Upper lobe of left lung (tissue), 6 donors: ENCODE results near the gene EXOSC1. TPM values are rescaled to one million over a fixed set of nuclear protein-coding genes. Genes with fewer than 3 reads are reported as not detected.

Source experiments
- ATAC-seq, 2 donors: fragments of 200-7000 bp; cut with Tn5 transposase; one replicate each; pipeline ENCODE4 v1.9.1; 2022; ENCODE audit warnings: mild to moderate bottlenecking in 2 of 2, moderate library complexity in 2 of 2; ENCODE audit not compliant: low FRiP score in 2 of 2
- DNase-seq, 2 donors: peaks; one replicate each; pipeline ENCODE4 v3.0.0-alpha.2; 2019 to 2020
- H3K27ac ChIP-seq, 4 donors: fragments of 200-600 bp; sonication (generic); one replicate each; pipeline ENCODE4 v1.5.1; 2016 to 2019
- H3K27me3 ChIP-seq, 4 donors: fragments of 200-600 bp; sonication (generic); one replicate each; pipeline ENCODE4 v1.5.1; 2017 to 2019
- H3K36me3 ChIP-seq, 4 donors: fragments of 200-600 bp; sonication (generic); one replicate each; pipeline ENCODE4 v1.5.1; 2016 to 2019
- H3K4me1 ChIP-seq, 4 donors: fragments of 200-600 bp; sonication (generic); one replicate each; pipeline ENCODE4 v1.5.1; 2018 to 2019
- H3K4me3 ChIP-seq, 4 donors: fragments of 200-600 bp; sonication (generic); one replicate each; pipeline ENCODE4 v1.5.1; 2017 to 2019; ENCODE audit warnings: mild to moderate bottlenecking in 2 of 4, moderate library complexity in 1 of 4
- H3K9me3 ChIP-seq, 4 donors: fragments of 200-600 bp; sonication (generic); one replicate each; pipeline ENCODE4 v1.5.1; 2018 to 2019
- CTCF ChIP-seq, 6 experiments: fragments of 450-650 bp in 4 of 6; fragments of 200-600 bp in 2 of 6; sonication (generic) in 2 of 6; IDR thresholded peaks; one replicate each; pipeline ENCODE4 v1.5.1; 2016 to 2019; ENCODE audit warnings: antibody characterized with exemption in 6 of 6
- EP300 ChIP-seq, 4 donors: sonication (generic); formaldehyde crosslinking; IDR thresholded peaks; one replicate each; pipeline ENCODE4 v1.5.1; 2017; ENCODE audit warnings: antibody characterized with exemption in 4 of 4, control low read depth in 2 of 4
- POLR2A ChIP-seq, 4 donors: fragments of 450-650 bp; IDR thresholded peaks; one replicate each; pipeline ENCODE4 v1.5.1; 2016 to 2017; ENCODE audit warnings: antibody characterized with exemption in 4 of 4, mild to moderate bottlenecking in 2 of 4
- POLR2AphosphoS5 ChIP-seq, 2 donors: sonication (generic); formaldehyde crosslinking; IDR thresholded peaks; one replicate each; pipeline ENCODE4 v1.5.1; 2017; ENCODE audit warnings: antibody characterized with exemption in 2 of 2
- WGBS, 2 donors: methylation state at CpG; one replicate each; pipeline ENCODE4 v1.1.5; 2017 to 2018; 5-methylcytosine and 5-hydroxymethylcytosine counted together
- total RNA-seq, 6 donors: library from RNA; depleted of rRNA in 4 of 6; stranded (reverse); fragments of >200 nt in 4 of 6; gene quantifications; one replicate each; pipeline versions ENCODE4 v1.1.0 to v1.2.1, GENCODE V29; 2016 to 2021
- donor health status: DM: no; HTN: no; CAD: no; lungs with moderate emphysema.
- donor health status: DM: no; HTN: yes; CAD: no; lungs with severe emphysema.

EXOSC1 gene
- total RNA-seq, 6 donors from 2014 or later = 19.5 to 30.4 (median 28.1) TPM

- TF ChIP-seq CTCF (IDR thresholded peaks at IDR 0.05) (no peak), EP300 (IDR thresholded peaks at IDR 0.05) (no peak), POLR2AphosphoS5 (IDR thresholded peaks at IDR 0.05) (no peak), POLR2A (IDR thresholded peaks at IDR 0.05) (no peak)
- 88 to 100% methylated on average over 1 of the region's 1 CpG for WGBS, 2 donors
- Histone ChIP-seq H3K4me1 (peaks cover 16 to 25% (median 20%) of the 10 kb centered on the region in 4 donors), H3K4me3 (no peak overlapping the region), H3K27ac (no peak overlapping the region), H3K27me3 (no peaks in the 10 kb centered on the region), H3K9me3 (no peaks in the 10 kb centered on the region), H3K36me3 (peaks cover 15 to 51% (median 38%) of the 10 kb centered on the region in 4 donors)
- no peak for DNase-seq
- no peak for ATAC-seq
Measured at GRCh38 chr10:97442277-97442676, 3.5 kb downstream of the EXOSC1 start.

GRCh38 chr10:97435211-97435610, 10.6 kb downstream of the EXOSC1 start:
- TF ChIP-seq POLR2AphosphoS5 (IDR thresholded peaks at IDR 0.05) (no peak), POLR2A (IDR thresholded peaks at IDR 0.05) (no peak), CTCF (IDR thresholded peaks at IDR 0.05) (no peak), EP300 (IDR thresholded peaks at IDR 0.05) (no peak)
- DNase-seq = no peak

GRCh38 chr10:97434557-97434956, 11.2 kb downstream of the EXOSC1 start:
- no peak for DNase-seq
- Histone ChIP-seq H3K4me3 (no peak overlapping the region), H3K9me3 (no peaks in the 10 kb centered on the region), H3K27ac (no peak overlapping the region), H3K36me3 (peaks cover 27 to 91% (median 66%) of the 10 kb centered on the region in 4 donors), H3K27me3 (no peaks in the 10 kb centered on the region), H3K4me1 (no peaks in the 10 kb centered on the region)
- TF ChIP-seq CTCF (IDR thresholded peaks at IDR 0.05) (no peak), EP300 (IDR thresholded peaks at IDR 0.05) (no peak), POLR2AphosphoS5 (IDR thresholded peaks at IDR 0.05) (no peak), POLR2A (IDR thresholded peaks at IDR 0.05) (no peak)
- 84 to 95% methylated on average over 1 of the region's 1 CpG for WGBS, 2 donors
- no peak for ATAC-seq

More at GRCh38 chr10:97435211-97435610, 10.6 kb downstream of the EXOSC1 start:
- Histone ChIP-seq H3K27me3 (no peaks in the 10 kb centered on the region), H3K36me3 (peaks cover 27 to 91% (median 70%) of the 10 kb centered on the region in 4 donors), H3K4me1 (no peaks in the 10 kb centered on the region), H3K9me3 (no peaks in the 10 kb centered on the region), H3K27ac (no peak overlapping the region), H3K4me3 (no peak overlapping the region)
- ATAC-seq = no peak
- 90 to 91% methylated on average over 6 of the region's 6 CpGs for WGBS, 2 donors

GRCh38 chr10:97434055-97434454, 11.8 kb downstream of the EXOSC1 start:
- DNase-seq = no peak
- no peak overlapping the region for H3K4me3 ChIP-seq
- no peaks in the 10 kb centered on the region for H3K9me3 ChIP-seq
- H3K36me3 ChIP-seq = peaks cover 25 to 91% (median 63%) of the 10 kb centered on the region in 4 donors
- no peaks in the 10 kb centered on the region for H3K27me3 ChIP-seq
- H3K27ac ChIP-seq = no peak overlapping the region
- H3K4me1 ChIP-seq = peaks cover 0 to 3% (median 0%) of the 10 kb centered on the region in 4 donors
- no peak for ATAC-seq
- TF ChIP-seq POLR2AphosphoS5 (IDR thresholded peaks at IDR 0.05) (no peak), CTCF (IDR thresholded peaks at IDR 0.05) (no peak), EP300 (IDR thresholded peaks at IDR 0.05) (no peak), POLR2A (IDR thresholded peaks at IDR 0.05) (no peak)

- WGBS, 2 donors = 56 to 69% methylated on average over 4 of the region's 4 CpGs
- H3K36me3 ChIP-seq = peaks cover 7 to 37% (median 24%) of the 10 kb centered on the region in 4 donors
- TF ChIP-seq CTCF (IDR thresholded peaks at IDR 0.05) (no peak), POLR2A (IDR thresholded peaks at IDR 0.05) (no peak), EP300 (IDR thresholded peaks at IDR 0.05) (no peak)
- H3K27ac ChIP-seq = peak overlapping the region; percentile 36 to 94 (median 91)
- ATAC-seq = no peak
- no peak for DNase-seq
- no peak overlapping the region for H3K4me3 ChIP-seq
- peaks cover 26 to 44% (median 36%) of the 10 kb centered on the region in 4 donors for H3K4me1 ChIP-seq
- no peaks in the 10 kb centered on the region for H3K27me3 ChIP-seq
- H3K9me3 ChIP-seq = no peaks in the 10 kb centered on the region
Measured at GRCh38 chr10:97428572-97428981, 17.2 kb downstream of the EXOSC1 start.
